CD4-positive, alpha-beta T cell treated with Interleukin-4 for 4 hours (primary cell): ENCODE data around the gene SYAP1.
"Not testable (repeated sequence)": the region's sequence is repeated elsewhere in the genome, so short reads cannot be mapped to it uniquely, and the experiment has no call there.

Source experiments
- DNase-seq: peaks from one replicate; pipeline ENCODE4 v3.0.0-alpha.2; 2020

Gene SYAP1

DNA sequence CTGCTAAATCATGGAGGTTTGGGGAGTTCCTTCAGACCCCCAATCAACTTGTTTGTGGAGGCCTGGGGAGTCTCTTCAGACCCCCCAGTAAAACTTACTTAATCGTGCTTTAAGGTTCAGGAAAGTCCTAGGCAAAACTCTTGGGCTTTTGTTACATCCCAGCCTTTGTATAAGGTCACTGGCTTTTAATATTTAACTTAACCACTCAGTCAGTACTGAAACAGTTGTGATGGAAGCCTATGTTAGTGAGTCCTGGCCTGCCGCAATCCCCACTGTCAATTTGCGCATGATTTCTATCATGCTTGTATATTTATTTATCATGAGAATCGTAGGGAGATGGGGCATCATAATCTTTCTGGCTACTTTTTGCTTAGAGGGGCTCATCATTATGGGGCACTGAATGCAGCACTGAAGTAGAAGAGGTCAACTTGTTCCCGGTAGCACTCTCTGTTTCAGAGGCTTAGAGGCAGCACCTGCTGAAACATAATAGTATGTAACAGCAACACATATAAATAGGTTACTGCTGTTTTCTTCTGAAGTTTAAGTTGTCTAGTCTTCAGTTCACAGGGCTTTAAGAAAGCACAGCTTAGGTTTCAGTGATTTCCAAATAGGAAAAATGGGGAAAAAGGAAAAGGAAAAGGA, 7.1 kb downstream of the SYAP1 start:
- DNase-seq: not testable (repeated sequence)

DNA sequence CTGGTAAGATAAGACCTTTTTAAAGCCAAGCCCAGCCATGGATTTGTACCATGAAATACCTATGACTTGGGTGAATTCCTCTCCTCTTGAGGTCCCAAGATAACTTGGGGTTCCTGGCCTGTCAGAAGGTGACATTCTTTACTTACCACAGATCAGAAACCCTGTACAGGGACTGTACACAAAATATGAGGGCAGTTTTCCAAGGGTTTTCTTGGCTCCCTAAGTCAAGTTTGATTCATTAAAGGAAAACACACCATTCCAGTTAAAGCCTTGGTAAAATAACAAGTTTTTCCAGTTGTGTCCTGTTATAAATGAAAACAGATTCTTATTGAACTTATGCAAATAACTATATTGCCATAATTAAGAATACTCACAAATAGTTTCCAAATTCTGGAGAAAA, 8.2 kb downstream of the SYAP1 start:
- no peak for DNase-seq

DNA sequence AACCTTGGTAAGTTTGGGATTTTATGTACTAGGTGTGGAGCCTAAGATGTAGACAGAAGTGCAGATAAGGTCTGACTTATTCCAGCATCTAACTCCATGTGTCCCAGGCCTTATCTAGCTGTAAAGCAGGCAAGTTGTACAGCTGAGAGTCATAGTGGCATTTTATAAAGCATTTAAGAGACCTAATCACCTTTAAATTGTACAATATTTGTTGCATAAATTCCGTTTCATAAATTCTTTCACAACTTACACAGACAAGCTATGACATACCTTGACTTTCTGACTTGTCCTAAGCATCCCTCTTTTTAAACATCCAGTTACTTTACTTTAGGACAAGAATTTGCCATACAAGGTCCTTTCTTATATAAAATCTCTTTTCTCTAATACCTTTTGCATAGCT, 11.0 kb downstream of the SYAP1 start:
- no peak for DNase-seq

DNA sequence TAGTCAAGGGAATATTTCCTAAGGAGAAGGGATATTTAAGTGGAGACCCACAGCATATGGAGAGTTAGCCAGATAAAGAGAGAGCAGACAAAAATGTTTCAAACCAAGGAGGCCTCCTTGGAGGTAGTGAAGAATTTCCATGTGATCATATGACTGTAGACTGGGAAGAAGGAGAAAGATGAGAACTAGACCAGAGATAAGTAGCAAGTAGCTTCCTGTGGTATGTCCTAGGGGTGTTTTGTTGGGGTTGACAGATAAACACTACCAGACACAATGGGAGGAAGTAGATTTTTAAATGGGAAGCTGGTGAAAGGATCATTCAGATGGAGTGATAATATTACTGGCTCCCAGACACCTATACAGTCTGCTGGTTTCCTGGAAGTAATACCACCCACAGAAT, 13.6 kb downstream of the SYAP1 start:
- DNase-seq: no peak

DNA sequence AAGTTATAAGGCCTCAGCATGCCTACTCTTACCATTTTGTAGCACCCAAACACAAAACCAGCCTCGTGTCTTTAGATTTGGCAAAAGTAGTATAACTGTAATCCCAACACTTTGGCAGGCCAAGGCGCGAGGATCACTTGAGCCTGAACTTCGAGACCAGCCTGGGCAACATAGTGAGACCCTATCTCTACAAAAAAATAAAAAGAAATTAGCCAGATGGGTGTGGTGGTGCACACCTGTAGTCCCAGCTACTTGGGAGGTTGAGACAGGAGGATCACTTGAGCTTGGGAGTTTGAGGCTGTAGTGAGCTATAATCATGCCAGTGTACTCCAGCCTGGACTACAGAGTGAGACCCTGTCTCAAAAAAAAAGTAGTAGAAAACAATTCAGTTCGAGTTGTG, 17.6 kb downstream of the SYAP1 start:
- DNase-seq: no peak

DNA sequence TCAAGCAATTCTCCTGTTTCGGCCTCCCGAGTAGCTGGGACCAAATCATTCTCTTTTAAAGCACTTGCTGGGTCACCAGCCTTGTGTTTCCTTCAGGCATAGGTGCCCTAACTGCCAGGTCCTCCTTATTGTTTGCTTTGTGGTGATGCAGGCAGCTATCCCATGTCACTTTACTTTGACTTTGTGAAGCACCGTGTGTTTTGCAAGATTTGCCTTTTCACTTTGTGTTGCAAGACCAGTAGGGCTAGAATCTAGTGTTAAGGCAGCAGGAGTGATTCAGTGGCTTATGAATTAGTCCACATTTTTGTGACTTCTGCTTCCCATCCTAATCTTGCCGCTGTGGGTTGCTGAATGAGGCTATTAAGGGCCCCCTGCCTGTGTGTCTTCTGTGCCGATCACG, 20.2 kb downstream of the SYAP1 start:
- no peak for DNase-seq

DNA sequence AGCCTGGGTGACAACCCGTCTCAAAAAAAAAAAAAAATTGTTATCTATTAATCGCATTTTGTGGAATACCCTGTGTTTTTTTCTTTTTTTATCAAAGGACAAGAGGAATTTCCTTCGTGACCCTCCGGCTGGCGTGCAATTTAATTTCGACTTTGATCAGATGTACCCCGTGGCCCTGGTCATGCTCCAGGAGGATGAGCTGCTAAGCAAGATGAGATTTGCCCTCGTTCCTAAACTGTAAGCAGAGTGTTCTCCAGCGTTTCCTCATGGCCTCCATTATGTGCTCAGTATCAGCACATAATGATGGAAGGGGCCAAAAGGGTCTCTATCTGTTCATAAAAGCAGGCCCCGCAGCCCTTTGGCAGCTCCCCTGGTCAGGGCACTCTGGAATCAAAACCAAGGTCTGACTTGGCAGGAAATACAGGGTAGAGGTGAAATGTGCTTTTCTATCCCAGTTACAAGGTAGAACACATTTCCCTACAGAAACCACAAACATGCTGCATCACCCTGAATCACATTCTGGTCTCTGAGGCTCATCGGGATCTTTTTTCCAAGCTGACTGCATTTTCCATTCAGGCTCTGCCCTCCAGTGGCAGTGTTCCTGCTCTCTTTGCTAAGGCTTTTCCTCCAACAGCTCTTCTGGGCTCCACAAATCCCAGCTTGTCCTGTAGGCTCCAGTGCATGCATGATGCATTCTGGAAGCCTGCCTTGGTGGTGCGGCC, 24.4 kb downstream of the SYAP1 start:
- no peak for DNase-seq

DNA sequence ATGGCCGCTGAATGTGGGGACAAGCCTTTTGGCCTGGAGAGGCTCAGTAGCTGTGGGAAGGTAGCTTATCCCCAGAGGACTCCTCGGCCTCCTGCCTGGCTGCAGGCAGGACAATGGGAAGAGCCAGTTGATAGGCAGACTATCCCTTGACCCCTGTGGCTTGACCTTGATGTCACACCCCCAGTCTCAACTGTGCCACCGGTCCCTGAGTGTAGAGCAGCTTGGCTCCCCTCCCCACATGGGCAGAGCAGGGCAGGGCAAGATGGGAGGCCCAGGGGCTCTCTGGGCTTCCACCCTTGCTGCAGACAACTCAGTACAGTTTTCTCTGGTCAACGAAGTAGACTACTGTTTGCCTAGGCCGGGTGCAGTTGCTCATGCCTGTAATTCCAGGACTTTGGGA, 25.7 kb downstream of the SYAP1 start:
- no peak for DNase-seq

DNA sequence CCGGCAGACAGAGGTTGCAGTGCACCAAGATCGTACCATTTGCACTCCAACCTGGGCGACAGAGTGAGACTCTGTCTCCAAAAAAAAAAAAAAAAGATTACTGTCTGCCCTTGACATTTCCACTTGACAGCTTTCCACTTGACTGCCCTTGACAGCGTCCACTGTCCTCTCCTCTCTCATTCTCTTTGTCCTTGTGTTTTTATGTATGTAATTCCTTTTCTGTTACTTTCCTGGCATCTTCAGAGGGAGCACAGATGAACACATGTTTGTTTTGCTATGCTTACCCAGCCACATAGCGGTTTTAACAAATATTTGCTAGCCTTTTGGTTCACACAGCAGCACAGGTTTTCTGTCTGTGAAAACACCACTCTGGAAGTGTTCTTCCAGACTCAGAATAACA, 26.2 kb downstream of the SYAP1 start:
- no peak for DNase-seq

DNA sequence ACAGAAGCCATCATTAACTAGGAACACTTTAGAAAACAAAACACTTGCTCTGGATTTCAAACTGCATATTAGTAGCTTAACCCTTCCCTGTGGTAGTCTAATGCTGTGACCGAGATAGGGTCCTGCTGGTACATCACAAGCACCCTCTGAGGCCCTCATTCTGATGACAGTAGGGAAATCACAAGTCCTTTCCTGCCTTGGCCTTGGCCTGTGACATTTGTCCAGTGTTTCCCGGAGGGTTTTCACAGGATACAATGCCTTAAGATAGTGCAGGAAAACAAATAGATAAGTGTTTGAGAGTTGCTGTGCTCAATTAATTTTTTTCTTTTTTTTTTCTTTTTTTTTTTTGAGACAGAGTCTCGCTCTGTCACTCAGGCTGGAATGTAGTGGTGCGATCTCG, 29.0 kb downstream of the SYAP1 start:
- no peak for DNase-seq

DNA sequence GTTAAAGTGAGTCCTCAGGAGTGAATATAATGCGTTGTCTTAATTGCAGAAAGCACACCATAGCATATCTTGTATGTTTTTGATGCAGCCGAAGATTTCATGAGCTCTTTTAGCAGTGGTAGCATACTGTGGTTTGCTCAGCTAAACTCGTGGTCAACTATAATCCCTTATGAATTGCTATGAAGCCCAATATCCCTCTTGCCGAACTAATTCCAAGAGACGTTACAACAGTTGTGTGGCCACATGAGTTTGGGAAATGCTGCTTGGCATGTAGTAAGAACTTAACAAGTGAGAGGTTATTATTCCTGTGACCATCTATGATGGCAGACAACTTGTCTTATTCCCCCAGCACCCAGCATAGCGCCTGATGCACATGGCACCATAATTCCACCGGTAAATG, 30.7 kb downstream of the SYAP1 start:
- no peak for DNase-seq

DNA sequence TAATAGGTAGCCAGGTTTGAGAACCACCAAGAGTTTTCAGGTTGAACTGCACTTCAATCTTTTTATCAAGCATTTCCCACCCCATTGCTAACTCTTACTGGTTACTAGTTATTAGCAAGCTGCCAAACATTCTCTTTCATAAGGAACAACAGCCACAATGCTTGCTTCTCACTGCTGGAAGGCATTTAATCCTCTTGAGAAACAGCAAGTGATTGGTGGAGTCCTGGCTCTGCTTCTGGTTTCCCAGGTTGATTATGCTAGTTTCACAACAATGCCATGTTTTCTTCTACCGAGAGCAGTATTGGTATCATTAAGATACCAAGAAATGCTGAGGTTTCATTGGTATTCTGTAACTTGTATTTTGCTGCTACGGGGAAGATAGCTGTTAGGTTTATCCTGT, 34.6 kb downstream of the SYAP1 start:
- no peak for DNase-seq

DNA sequence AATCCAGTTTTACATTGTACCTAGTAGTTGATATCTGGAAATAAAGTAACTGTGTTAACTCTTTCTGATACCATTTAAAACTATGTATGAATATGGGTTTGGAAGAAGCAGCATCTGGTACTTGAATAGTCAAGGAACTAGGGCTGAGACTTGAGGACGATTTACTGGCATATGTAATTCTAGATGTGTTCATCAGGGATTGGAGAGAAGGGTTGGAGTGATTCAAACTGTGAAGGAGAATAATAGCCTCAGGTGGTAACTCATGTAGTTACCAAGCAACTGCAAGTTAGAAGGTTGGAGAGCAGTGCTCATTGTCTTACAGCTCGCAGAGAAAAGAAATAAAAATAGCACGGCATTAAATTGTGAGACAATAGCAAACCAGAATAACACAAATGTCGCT, 37.3 kb downstream of the SYAP1 start:
- DNase-seq: no peak

DNA sequence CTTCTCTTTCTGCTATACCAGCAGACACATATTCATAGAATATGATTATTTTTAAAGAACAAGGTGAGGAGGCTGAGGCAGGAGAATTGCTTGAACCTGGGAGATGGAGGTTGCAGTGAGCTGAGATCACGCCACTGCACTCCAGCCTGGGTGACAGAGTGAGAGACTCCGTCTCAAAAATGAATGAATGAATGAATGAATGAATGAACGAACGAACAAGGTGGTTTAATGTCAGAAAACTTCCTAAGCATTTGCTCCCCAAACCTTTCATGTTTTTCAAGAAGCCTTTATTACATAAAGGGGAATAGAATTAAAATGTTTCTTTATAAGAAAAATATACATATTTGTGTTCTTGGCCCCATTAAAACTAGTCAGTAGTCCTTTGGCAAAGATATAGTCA, 42.1 kb downstream of the SYAP1 start:
- DNase-seq: not testable (repeated sequence)

DNA sequence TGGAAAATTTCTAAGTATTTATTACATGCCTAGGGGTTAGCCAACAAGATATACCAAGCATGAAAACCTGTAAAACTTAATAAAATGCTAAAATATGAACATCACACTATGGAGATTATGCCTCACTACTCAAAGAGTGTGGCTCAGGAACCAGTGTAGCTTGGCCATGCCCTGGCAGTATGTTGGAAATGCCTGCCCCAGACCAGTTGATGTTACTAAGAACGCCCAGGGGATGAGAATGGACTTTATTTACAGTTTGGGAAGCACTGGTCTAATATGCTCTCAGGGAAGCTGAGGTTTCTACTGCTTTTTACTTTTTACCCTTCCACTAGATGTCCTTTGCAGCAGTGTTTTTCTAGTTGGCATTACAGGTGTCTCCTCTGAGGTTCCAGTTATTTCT, 43.2 kb downstream of the SYAP1 start:
- no peak for DNase-seq

DNA sequence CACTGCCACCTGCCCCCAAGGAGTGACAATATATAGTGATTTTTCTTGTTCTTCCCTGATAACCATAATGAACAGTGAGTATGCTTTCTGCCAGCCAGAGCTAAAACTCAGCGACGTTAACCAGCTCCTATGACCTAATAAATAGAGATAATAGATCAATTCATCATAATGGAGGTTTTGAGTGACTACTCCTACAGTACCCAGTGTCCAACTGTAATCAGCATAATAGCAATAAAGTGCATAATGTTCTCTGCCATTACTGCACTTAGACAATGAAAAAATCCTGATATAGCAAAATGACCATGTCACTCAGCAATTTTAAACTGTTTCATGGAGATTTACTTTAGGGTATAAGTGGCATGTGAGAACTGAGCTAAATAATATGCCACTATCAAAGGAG, 46.2 kb downstream of the SYAP1 start:
- DNase-seq: no peak

DNA sequence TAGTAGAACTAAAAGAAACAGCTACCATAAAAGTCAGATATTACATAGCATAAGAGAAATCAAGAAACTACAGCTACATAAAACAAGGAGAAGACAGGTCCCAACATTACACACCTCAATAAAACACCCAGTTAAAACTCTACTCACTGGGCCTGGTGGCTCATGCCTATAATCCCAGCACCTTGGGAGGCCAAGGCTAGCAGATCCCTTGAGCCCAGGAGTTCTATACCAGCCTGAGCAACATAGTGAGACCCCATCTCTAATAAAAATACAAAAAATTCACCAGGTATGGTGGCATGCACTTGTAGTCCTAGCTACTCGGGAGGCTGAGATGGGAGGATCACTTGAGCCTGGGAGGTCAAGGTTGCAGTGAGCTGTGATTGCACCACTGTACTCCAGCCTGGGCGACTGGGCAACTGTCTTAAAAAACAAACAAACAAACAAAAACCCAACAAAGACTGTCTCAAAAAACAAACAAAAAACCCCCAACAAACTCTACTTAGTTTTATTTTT, 51.6 kb downstream of the SYAP1 start:
- DNase-seq: no peak

DNA sequence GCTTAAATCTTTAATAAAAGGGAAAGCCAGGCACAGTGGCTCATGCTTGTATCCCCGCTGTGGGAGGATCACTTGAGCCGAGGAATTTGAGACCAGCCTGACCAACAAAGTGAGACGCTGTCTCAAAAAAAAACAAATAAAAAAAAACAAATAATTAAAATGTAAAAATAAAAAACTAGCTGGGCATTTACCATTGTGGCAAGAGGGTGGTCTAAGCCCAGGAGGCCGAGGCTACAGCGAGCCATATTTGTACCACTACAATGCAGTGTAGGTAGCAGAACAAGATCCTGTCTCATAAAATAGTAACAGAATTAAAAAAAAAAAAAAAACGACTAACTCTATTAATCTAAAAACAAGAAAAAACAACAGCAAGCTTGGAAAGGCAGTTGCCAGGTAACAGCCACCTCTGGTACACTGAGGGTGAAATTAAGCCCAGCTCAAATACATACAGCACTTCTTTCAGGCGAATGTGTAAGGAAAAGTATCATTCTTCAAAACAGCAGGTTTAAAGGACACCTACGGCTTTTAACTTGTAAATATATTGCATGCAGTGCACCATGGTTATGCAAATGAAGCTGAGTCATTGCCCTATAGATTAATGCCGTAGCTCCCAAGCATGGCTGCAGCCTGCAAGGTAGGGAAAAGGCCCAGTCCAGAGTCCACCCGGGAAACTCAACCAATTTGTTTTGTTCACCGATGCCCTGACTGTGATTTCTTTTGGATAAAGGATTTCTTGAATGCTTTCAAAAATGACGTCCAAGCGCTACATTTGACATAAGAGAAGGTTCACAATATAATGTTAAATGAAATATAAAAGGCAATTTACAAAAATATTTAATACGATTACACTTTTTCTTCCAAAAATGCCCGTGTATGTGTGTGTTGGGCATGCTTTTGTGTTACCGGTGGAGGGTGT, 52.3 kb downstream of the SYAP1 start:
- DNase-seq: no peak

DNA sequence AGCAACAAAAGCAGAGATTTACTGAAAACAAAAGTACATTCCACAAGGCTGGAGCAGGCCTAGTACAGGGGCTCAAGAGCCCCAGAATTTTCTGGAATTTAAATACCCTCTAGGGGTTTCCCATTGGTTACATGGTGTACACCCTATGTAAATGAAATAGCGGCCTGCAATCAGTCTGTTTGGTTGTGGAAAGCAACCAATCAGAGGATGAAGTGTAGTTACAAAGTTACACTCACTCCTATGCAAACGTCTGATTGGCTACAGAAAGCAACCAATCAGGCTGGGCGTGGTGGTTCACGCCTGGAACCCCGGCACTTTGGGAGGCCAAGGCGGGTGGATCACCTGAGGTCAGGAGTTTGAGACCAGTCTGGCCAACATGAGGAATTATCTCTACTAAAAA, 53.0 kb downstream of the SYAP1 start:
- DNase-seq: no peak

DNA sequence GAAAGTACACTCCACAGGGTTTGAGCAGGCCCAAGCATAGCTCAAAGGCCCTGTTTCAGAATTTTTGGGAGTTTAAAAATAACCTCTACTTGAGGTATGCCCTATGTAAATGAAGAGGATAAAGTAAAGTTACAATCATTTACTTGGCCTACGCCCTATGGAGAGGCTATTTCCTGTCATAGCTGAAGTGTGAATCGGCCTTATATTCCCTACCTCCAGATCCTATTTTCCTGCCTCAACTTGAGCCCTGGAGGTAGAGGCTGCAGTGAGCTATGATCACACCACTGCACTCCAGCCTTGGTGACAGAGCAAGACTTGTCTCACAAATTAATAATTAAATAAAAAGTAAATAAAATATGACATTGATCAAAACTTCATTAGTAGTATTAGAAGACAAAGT, 55.3 kb downstream of the SYAP1 start:
- no peak for DNase-seq

DNA sequence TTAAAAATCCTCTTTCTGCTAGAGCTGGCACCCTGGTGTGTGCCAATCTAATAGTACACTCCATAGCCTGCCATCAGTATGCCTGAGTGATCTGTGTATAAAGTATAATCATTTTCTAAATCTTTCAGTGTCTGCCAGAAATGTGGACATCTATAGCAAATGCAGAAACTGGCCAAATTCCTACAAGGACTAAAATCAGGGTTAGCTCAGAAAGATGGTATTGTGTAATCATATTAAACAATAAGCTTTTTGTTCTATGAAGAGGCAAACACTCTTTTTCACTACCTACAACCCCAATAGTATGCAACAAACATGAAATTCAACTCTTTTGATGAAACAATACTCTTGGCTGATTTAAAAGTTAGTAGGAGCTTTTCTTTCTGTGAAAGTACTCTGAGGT, 59.1 kb downstream of the SYAP1 start:
- DNase-seq: no peak

DNA sequence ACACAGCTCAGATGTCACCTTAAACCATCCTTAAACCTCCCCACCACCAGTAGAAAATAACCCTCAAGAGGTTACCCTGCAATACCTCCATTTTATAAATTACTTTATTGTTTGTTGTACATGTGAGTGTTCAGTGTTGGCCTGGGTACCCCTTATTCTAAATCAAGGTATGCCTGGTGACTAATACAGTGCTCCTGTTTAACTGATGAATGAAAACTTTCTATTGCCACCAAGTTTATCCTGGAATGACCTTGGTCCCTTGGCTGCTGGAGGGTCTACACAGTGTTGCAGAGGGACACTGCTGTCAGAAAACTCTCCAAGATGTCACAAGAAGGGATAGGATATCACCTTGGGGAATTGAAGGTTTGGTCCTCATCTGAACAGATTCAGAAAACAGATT, 59.6 kb downstream of the SYAP1 start:
- DNase-seq: no peak

DNA sequence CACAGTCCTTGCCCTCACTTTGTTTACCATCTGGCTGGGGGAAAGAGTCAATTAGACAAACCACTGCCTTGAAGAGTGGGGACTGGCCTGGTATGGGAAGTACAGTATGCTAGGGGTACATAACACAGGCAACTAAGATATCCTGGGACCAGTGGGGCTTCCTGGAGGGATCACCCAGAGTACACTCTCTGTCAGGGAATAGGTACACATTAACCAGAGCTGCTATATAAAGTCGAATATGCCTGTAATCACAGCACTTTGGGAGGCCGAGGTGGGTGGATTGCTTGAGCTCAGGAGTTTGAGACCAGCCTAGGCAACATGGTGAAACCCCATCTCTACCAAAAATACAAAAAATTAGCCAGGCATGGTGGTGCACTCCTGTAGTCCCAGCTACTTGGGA, 60.4 kb downstream of the SYAP1 start:
- DNase-seq: not testable (repeated sequence)

DNA sequence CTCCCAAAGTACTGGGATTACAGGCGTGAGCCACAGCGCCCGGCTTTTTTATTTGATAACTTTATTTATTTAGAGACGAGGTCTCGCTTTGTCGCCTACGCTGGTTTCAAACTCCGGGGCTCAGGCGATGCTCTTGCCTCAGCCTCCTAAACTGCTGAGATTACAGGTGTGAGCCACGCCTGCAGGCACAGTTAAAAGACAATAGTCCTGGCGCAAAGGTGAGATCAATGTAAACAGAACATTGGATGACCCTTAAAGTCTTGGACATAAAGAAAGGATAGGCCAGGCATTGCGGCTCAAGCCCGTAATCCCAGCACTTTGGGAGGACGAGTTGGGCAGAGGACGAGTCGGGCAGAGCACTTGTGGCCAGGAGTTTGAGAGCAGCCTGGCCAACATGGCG, 64.0 kb downstream of the SYAP1 start:
- DNase-seq: no peak
